ENCODE results near the gene TEX29.

GRCh38 chr13:111328574-111329410 lies 8.3 kb downstream of the TEX29 start:
- no peak for TF ChIP-seq CTCF (IDR thresholded peaks at IDR 0.05 in 4 of 5, conservative IDR thresholded peaks at IDR 0.05 in 1 of 5)
- TF ChIP-seq POLR2A (IDR thresholded peaks at IDR 0.05) = no peak

Data from gastrocnemius medialis (tissue), 4 donors.